OCI-LY3 (cell line): ENCODE results near the gene RFX6.

Experiments used
- CTCF ChIP-seq: fragments of 200-600, 300-600 bp; sonication (generic); IDR thresholded peaks from 2 replicates; pipeline ENCODE4 v1.5.1; 2014; ENCODE audit warnings: antibody characterized with exemption, low read length, low read depth
- EZH2phosphoT487 ChIP-seq: fragments of 200-600 bp; shearing (Covaris generic); IDR thresholded peaks from 2 replicates; pipeline ENCODE4 v1.6.1; 2018; ENCODE audit warnings: antibody characterized with exemption, mixed run types, low read depth

GRCh38 chr6:116887894-116888293, 10.9 kb downstream of the RFX6 start:
- TF ChIP-seq CTCF, result no peak
- no peak for TF ChIP-seq EZH2phosphoT487
